GM19463 (cell line): ENCODE results near the gene LYAR.

Experiments used
- ATAC-seq: cut with Tn5 transposase; IDR thresholded peaks from one replicate; pipeline ENCODE4 v1.9.1; 2021; ENCODE audit warnings: mild to moderate bottlenecking, moderate library complexity; ENCODE audit not compliant: unreplicated experiment

Gene LYAR

GRCh38 chr4:4289941-4290850, at the start of gene LYAR, which contains the start of gene ZBTB49:
LYAR (minus strand) TSS chr4:4290154; CDS start chr4:4283742, 6,412 bp downstream.
ZBTB49 (plus strand) TSS chr4:4290251; CDS start chr4:4299946, 9,695 bp downstream.
- ATAC-seq = peak; percentile 91

- ATAC-seq = no peak
Observed at GRCh38 chr4:4339504-4340085, 49.6 kb upstream of the LYAR start.

GRCh38 chr4:4338210-4339001, 48.5 kb upstream of the LYAR start:
- ATAC-seq = no peak

- ATAC-seq = no peak
Observed at GRCh38 chr4:4334798-4335520, 45.0 kb upstream of the LYAR start.

- ATAC-seq = no peak
Observed at GRCh38 chr4:4333265-4333706, 43.3 kb upstream of the LYAR start.

GRCh38 chr4:4332529-4332928, 42.6 kb upstream of the LYAR start:
- ATAC-seq = no peak

GRCh38 chr4:4330794-4331193, 40.8 kb upstream of the LYAR start:
- no peak for ATAC-seq

GRCh38 chr4:4329496-4329895, 39.5 kb upstream of the LYAR start:
- no peak for ATAC-seq

- ATAC-seq = no peak
Observed at GRCh38 chr4:4328840-4329239, 38.9 kb upstream of the LYAR start.

- no peak for ATAC-seq
Observed at GRCh38 chr4:4328206-4328605, 38.3 kb upstream of the LYAR start.

GRCh38 chr4:4327652-4328121, 37.7 kb upstream of the LYAR start:
- ATAC-seq = no peak

GRCh38 chr4:4326166-4326565, 36.2 kb upstream of the LYAR start:
- ATAC-seq = no peak

- ATAC-seq = no peak
Observed at GRCh38 chr4:4325321-4325720, 35.4 kb upstream of the LYAR start.

GRCh38 chr4:4323705-4324534, 34.0 kb upstream of the LYAR start:
- ATAC-seq = no peak

- no peak for ATAC-seq
Observed at GRCh38 chr4:4321951-4322688, 32.2 kb upstream of the LYAR start.

- no peak for ATAC-seq
Observed at GRCh38 chr4:4320951-4321714, 31.2 kb upstream of the LYAR start.

GRCh38 chr4:4320528-4320927, 30.6 kb upstream of the LYAR start:
- ATAC-seq = no peak

- ATAC-seq = no peak
Observed at GRCh38 chr4:4317496-4318232, 27.7 kb upstream of the LYAR start.
